GM18517 (cell line): Measurements from ENCODE around the gene FBXO46.
A peak's percentile ranks its signal among the peaks of the same experiment; 100 is the strongest.

ENCODE experiments used
- ATAC-seq: cut with Tn5 transposase; IDR thresholded peaks from one replicate; pipeline ENCODE4 v1.9.1; 2021; ENCODE audit warnings: mild to moderate bottlenecking, moderate library complexity; ENCODE audit not compliant: unreplicated experiment

The FBXO46 gene

GRCh38 chr19:45730368-45731288 is at the start of gene FBXO46:
Gene FBXO46, minus strand, starts transcription at chr19:45730896. Its CDS starts 17,401 bp downstream, at chr19:45713495.
- ATAC-seq = peak; percentile 77

- ATAC-seq = no peak
These were observed 49.4 kb upstream of the FBXO46 start for GRCh38 chr19:45780146-45780447.

- ATAC-seq = no peak
These were observed 48.8 kb upstream of the FBXO46 start for GRCh38 chr19:45779231-45780145.

GRCh38 chr19:45778010-45778661 is 47.4 kb upstream of the FBXO46 start:
- ATAC-seq = no peak

- no peak for ATAC-seq
These were observed 46.8 kb upstream of the FBXO46 start for GRCh38 chr19:45777395-45777961.

- ATAC-seq = no peak
These were observed 44.1 kb upstream of the FBXO46 start for GRCh38 chr19:45774765-45775164.

GRCh38 chr19:45773384-45773783 is 42.7 kb upstream of the FBXO46 start:
- no peak for ATAC-seq

GRCh38 chr19:45772912-45773311 is 42.2 kb upstream of the FBXO46 start:
- ATAC-seq = no peak

GRCh38 chr19:45772130-45772840 is 41.6 kb upstream of the FBXO46 start:
- ATAC-seq = no peak

GRCh38 chr19:45771311-45771933 is 40.7 kb upstream of the FBXO46 start:
- no peak for ATAC-seq

- peak; percentile 43 for ATAC-seq
These were observed 39.8 kb upstream of the FBXO46 start for GRCh38 chr19:45770192-45771101.

GRCh38 chr19:45769821-45770191 is 39.1 kb upstream of the FBXO46 start:
- ATAC-seq = no peak

- peak; percentile 48 for ATAC-seq
These were observed 38.5 kb upstream of the FBXO46 start, which contains the start of gene SIX5 for GRCh38 chr19:45768984-45769782. Gene SIX5, minus strand, starts transcription at chr19:45769252. Its CDS starts 408 bp downstream, at chr19:45768844.

GRCh38 chr19:45768655-45768983 is 37.9 kb upstream of the FBXO46 start:
- ATAC-seq = no peak

- no peak for ATAC-seq
These were observed 37.4 kb upstream of the FBXO46 start for GRCh38 chr19:45767881-45768654.

- ATAC-seq = no peak
These were observed 36.7 kb upstream of the FBXO46 start for GRCh38 chr19:45767410-45767880.

- ATAC-seq = no peak
These were observed 36.2 kb upstream of the FBXO46 start for GRCh38 chr19:45766869-45767346.
